HG03521 (cell line): ENCODE measurements around the gene KRT14.
"Not testable (repeated sequence)": the region's sequence is repeated elsewhere in the genome, so short reads cannot be mapped to it uniquely, and the experiment has no call there.

Source experiments
- ATAC-seq: cut with Tn5 transposase; IDR thresholded peaks from one replicate; pipeline ENCODE4 v1.9.1; 2021; ENCODE audit warnings: mild to moderate bottlenecking, moderate library complexity; ENCODE audit not compliant: unreplicated experiment

The KRT14 gene

DNA sequence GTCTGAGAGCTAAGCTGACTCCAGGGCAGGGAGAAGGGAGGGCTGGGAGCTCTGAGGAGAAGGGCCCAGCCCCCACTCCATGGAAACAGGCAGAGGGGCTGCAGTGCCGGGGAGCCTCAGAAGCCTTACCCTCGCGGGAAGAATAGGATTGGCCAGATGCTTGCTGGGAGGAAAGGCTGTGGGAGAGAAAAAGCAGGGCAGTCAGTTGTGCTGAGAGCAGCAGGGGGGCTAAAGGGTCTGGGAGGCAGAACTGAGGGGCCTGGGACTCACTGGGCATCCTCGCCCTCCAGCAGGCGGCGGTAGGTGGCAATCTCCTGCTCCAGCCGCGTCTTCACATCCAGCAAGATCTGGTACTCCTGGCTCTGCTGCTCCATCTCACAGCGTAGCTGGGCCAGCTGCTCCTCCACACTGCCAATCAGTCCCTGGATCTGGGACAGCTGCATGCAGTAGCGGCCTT, 23.4 kb upstream of the KRT14 start:
- ATAC-seq = not testable (repeated sequence)

DNA sequence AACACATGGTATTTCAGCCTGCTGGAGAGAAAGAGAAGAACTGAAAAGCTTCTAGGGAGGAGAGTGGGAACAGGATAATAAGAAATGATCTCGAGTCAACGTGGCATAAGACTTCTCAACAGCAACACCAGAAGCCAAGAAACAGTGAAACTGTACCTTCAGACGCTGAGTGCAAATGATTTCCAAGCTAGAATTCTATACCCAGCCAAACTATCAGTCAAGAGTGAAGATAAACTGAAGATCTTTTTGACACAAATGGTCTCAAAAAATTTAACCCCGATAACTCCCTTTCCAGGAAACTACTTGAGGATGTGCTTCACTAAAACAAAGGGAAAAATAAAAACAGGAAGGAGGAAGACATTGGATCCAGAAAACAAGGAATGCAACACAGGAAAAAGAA, 20.2 kb upstream of the KRT14 start:
- ATAC-seq = not testable (repeated sequence)

DNA sequence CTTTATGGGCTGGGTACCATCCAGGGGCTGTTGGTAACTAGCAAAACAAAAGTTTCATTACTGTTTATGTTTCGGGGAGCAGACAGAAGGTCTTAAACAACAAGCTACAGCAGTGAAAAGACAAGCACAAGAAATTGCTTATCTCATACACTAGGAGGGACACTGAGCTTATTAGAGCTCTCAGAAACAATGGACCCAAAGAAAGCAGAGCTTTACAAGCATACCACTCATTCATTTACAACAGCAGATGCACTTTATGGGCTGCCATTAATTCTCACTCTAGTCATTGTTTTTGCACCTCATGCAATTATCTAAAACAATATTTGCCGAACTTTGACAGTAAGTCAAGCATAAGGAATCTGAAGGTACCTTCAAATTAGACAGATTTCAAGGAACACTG, 15.8 kb upstream of the KRT14 start:
- no peak for ATAC-seq

DNA sequence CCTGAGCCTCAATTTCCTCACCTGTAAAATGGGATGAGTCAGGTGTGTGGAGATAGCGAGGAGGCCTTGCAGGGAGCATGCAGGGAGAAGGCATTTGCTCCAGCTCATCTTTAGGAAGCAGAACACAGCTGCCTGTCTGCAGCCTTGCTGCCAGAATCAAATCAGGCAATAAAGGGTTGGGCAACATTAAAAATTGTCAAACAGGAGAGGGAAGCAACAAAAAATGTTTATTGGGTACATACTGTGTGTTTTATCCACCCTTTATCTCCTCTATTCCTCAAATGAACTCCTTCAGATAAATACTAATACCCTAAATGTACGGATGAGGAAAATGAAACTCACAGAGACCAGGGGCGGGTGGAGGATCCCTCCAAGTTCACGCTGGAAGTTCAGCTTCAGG, 13.6 kb upstream of the KRT14 start:
- ATAC-seq = no peak

DNA sequence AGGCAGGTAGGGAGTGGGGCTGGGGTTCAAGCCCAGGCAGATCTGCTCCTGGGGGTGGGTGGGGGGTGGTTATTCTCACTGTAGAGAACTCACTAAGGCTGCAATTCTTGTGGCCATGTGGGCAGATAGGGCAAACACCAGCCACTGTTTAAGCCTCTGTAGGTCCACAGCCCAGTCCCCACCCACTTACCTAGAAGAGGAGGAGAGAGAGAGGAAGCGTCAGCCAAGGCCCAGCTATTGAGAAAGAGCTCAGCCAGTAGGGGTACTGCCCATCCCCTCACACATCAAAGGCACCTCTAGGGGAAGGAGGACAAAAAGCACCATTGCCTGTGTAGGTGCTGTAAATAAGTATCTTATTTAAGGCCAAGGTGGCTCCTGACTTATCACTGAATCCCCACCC, 13.0 kb upstream of the KRT14 start:
- no peak for ATAC-seq

DNA sequence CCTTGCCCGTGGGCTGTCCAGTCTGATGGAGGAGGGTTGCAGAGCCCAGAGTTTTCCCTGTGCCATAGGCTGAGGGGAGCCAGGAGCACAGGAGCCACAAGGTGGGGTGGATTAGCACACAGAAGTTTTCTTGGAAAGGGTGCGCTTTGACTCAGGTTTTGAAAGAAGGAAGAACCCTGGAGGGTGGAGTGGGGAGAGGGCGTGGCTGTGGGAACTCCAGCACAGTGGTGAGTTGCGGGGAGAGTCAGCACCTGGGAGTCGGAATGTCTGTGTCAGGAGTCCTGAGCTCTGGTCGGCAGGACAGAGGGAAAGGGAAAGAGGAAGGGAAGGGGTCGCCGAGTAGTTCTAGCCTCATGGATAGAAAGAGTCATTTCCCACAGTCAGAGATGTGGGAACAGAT, 8.9 kb upstream of the KRT14 start:
- no peak for ATAC-seq

DNA sequence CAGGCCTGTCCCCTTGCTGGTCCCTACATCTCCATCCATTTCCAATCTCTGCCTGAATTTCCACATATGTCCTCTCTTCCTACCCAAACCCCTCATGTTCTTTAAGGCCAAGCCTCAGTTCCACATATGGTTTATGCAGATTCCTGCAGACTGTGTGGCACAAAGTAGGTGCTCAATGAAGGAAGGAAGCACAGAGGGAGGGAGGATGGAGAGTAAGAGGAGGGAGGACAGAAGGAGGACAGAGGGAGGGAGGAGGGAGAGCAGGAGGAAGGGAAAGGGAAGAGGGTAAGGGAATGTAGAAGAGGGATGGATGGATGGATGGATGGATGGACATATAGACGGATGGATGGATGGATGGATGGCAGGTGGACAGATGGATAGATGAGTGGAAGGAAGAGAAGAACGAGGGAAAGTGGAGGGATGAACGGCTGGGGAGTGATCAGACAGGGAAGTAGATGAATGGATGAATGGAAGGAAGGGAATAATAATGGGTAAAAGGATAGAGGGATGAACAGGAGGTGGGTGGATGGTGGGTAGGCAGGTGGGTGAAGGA, 7.7 kb upstream of the KRT14 start:
- no peak for ATAC-seq

DNA sequence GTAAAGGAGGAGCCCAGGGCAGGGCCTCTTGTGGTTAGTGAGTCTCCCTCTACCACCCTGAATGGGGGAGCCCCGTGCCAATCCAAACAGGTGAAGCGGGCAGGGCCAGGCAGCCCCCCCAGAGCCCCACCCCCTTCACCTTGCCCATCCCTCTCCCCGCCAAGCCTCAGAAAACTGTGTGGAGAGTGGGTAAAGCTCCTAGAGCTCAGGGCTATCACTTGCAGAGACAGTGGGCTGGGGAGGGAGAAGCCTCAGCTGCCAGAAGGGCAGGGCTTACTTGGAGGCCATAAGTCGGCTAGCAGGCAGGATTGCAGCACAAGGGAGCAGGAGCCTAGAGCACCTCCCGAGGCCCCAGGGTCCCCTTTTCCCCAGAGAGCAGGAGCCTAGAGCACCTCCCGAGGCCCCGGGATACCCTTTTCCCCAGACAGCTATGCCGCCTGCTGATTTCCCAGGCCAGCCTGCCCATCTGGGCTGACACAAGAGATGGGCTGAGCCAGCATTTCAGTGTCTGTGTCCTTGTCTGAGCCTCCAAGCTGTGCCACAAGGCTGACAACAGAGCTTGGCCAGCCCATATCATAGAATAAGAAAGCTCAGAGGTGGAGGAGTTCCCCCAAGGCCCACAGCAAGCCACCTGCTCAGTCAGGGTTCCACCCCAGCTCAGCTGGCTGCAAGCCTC, 6.7 kb upstream of the KRT14 start:
- ATAC-seq = no peak

DNA sequence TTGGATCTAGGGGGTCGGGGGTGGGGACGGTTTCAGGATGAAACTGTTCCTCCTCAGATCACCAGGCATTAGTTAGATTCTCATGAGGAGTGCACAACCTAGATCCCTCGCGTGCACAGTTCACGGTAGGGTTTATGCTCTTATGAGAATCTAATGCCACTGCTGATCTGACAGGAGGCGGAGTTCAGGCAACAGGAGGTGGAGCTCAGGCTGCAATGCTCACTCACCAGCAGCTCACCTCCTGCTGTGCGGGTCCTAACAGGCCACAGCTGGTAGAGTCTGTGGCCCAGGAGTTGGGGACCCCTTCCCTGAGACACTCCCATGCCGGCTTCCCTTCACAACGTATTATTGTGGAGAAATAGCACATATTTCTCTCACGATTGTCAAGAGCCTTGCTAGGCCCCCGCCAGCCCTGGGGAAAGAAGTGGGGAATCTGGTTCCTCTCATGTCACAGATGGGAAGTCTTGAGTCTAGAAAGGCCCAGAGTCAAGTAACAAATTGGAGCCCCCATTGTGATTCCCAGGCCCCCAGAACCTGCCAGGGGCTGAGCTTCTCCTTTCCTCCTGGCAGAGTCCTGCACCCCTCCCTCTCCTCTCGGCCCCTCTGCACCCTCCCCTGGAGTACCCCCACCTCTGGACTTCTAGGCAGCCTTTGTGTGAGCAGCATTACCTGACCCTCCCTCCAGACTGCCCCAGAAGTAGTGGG, 6.1 kb upstream of the KRT14 start:
- no peak for ATAC-seq

DNA sequence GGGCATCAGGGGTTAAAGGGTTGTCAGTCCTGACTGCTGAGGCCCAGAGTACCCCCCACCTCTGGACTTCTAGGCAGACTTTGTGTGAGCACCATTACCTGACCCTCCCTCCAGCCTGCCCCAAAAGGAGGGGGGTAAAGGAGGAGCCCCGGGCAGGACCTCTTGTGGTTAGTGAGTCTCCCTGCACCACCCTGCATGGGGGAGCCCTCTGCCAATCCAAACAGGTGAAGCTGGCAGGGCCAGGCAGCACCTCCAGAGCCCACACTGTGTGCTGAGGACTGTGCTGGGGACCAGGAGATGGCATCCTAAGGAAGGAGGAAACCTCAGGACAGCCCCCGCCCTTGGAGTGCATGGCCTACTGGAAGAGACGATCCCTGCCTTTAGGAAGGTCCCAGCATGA, 2.6 kb upstream of the KRT14 start:
- ATAC-seq = no peak

DNA sequence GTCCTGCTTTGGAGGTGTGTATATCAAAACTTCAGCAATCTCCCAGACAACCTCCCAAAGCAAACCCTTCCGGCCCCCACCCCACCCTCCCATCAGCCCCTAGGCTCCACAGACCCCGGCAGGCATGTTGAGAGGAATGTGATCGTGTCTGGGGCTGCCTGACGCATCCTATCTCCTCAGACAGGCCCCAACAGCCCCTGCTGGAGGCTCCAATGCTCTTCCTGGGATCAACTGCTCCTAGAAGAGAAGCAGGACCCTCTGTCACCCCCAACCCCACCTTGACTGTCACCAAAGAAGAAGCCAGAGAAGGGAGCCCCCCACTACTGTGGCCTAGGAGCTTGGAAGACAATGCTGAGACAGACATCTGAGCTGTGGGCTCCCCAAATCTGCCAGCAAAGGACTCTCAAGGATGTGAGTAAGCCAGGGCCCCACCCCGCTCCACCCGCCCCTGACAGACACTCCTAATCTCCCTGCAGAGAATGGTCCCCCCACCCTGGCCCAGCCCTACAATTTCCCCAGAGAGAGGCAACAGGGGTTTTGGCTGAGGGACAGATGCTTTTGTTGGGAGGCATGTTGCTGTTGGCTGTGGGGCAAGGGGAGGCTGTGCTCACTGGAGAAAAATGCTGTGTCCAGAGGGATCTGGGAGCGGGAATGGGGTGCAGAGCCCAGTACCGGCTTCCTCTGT, 1.6 kb upstream of the KRT14 start:
- ATAC-seq = no peak

DNA sequence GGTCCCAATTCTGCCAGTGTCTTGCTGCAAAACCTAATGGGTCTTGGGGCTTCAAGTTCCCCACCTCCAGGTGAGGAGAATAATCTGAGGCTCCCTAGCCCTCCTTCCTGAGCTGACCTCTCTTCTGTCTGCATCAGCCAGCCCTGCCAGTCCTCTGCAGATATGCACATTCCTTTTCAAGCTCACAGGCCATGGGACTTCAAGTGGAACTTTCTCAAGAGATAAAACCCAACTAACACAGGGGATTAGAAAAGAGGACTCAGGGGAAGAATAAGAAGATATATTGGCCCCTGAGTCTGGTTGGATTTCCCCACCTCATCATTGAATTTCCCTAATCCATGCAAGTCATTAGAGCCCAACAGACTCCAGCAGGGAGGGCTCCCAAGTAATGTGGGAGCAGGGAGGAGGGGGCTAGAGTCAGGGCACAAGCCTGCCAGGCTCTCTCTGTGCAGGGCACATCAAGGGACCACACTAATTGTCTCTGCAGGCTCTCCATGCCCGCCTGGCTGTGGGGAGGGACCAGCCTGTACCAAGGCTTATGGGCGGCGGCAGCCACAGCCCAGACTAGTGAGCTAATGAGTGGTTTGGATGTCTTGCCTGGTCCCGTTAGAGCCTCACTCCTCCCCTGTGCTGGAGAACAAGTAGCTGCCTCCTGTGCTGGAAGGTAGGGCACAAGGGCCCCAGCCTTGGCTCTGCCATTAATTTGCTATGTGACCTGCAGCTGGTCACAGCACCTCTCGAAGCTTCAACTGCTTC, 1.2 kb downstream of the KRT14 start:
- ATAC-seq = no peak

DNA sequence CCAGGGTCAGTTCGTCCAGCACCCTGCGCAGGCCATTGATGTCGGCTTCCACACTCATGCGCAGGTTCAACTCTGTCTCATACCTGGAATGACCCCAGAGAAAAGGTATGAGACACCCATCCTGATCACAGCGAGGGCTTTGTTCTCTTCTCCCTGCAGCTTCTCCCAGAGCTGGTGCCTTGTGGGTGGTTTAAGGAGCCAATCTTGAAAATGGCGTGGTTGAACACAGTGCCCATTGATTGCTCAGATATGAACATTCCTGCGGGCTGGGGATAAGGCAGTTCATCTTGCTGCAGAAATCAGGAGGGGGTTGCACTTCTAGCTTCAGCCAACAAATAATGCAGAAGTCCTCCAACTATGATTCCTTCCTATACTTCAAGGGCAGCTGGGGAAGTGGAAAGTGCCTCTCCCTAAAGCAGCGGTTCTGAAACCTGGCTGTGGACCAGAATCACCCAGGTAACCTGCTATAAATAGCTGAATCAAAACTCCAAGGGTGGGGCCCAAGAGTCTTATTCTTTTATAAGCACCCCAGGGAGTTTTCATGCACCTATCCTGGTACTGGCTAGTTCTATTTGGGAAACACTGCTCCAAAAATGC, 2.3 kb downstream of the KRT14 start:
- ATAC-seq = not testable (repeated sequence)

DNA sequence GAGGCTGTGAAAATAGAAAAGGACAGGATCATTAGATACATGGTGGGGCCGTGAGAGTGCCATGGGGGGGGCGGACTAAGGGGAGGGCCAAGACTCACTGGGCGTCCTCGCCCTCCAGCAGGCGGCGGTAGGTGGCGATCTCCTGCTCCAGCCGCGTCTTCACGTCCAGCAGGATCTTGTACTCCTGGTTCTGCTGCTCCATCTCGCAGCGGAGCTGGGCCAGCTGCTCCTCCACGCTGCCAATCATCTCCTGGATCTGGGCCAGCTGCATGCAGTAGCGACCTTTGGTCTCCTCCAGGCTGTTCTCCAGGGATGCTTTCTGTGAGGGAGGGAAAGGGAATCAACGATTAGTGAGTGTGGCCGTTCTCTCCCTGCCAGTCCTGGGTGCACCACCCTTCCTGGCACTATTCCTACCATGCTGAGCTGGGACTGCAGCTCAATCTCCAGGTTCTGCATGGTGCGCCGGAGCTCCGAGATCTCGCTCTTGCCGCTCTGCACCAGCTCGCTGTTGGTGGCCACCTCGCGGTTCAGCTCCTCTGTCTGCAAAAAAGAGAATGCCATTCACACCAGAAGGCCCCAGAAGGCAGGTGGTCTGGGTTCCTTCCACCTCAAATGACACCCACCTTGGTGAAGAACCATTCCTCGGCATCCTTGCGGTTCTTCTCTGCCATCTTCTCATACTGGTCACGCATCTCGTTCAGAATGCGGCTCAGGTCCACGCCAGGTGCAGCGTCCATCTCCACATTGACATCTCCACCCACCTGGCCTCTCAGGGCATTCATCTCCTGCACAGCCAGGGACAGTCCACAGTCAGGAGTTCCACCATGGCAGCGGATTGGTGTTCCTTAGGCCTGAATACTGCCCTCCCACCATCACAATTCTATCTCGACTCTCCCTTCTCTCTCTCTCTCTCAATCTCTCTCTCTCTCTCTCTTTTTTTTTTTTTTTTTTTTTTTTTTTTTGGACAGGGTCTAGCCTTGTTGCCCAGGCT, 3.3 kb downstream of the KRT14 start:
- no peak for ATAC-seq

DNA sequence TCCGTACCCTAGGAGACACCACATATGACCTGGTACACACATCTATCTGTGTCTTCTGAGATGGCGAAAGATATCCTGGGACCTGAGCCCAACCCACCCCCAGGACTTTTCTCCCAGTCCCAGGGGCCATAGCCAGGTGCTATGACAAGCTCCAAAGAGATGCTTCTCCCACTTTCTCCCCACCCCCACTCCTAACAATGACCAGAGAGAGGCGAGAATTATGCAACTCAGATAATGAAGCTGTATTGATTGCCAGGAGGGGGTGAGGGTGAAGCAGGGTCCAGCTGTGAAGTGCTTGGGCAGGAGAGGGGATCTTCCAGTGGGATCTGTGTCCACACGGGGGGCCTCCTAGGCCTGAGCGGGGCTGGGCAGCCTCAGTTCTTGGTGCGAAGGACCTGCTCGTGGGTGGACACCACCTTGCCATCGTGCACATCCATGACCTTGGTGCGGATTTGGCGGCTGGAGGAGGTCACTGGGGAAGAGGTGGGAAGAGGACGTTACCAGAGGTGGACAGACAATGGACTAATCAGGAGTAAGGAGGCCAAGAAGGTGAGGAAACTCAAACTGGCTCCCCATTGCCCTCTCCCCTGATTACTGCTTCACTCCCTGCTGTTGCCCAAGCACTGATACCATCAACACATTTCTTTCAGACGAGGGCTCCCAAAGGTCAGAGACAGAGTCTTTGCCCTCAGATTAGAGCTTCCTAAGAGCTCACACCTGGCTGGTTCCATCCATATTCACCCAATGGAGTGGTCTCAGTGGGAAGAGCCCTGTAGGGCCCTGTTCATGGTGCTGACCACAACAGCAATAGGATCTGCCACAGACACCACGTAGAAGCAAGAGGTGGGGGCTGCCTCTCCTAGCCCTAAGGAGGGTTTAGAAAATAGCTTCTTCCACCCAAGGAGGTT, 4.4 kb downstream of the KRT14 start:
- ATAC-seq = not testable (repeated sequence)

DNA sequence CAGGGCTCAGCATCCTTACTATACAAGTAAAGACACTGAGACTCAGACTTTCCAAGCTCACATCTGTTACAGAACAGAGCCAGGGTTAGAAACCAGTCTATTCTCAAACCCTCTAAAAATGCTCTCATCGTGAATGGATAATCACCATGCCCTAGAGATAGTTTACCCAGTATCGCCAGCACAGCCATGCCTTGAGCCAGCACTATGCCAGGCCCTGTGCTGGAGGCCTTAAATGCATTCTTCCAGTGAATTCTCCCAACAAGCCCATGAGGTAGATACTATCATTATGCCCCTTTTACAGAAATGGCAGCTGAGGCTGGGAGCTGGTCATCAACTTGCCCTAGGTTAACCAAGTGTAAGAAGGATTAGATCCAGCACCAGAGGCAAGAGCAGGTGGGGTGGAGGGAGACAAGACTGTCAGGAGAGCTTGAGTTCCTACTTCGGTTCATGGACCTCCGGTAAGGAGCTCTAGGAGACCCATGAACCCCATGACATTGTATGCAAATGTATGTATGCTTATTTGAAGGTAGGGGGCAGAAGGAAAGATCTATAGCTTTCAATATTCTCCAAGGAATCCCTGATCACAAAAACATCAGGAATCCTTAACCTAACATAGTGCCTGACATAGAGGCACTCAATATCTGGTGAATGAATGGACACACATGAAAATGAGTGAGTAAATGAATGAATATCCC, 5.2 kb downstream of the KRT14 start:
- ATAC-seq = no peak

DNA sequence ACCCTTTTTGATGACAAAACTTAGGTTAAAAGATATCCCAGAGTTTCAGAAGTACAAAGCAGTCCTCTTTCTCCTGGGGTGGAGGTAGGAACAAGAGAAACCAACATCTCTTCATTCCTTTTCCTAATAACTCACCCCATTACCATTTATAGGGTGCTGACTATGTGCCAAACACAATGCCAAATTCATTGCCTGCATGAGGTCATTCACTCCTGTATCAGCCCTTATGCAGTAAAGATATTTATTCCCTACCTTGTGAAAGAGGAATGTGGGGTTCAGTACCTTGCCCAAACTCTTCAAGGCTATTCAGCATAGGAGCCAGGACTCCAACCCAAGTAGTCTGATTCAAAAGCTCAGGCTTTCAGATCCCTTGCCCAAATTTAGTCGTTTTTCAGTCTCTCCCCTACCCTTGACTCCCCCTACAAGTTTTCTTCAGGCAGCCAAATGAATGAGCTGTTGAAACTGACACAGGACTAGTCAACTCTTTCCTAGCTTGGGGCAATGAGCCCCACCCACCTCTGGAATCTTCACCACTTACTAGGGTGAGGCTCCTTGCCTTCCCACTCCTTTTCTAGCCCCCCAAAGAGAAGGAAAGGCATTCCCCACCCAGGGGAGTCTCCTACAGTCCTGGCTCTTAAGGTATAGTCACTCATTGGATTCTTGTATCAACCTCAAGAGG, 5.9 kb downstream of the KRT14 start:
- no peak for ATAC-seq
